GM10847 (cell line): ENCODE results near the gene CHCHD6.
A peak's percentile ranks its signal among the peaks of the same experiment; 100 is the strongest.

Experiments
- POLR2A ChIP-seq: IDR thresholded peaks from 2 replicates; pipeline ENCODE4 v1.6.1; 2011; ENCODE audit not compliant: insufficient read length; ENCODE audit errors: extremely low read depth

CHCHD6 gene

DNA sequence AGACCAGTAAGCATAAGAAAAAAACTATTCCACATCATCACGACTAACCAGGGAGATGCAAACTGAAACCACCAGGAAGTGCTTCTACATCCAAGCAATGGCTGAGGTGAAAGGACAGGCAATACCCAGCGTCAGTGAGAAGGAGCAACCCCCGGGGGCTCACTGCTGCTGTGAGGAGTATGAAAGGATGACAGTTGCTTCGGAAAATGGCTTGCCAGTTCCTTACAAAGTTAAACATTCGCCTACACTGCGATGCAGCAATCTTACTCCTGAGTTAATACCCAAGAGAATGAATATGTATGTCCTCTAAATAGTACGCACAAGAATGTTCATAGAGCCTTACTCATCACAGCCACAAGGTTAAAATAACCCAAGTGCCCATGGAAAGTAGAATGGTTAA is 265.5 kb downstream of the CHCHD6 start:
- TF ChIP-seq POLR2A: no peak

DNA sequence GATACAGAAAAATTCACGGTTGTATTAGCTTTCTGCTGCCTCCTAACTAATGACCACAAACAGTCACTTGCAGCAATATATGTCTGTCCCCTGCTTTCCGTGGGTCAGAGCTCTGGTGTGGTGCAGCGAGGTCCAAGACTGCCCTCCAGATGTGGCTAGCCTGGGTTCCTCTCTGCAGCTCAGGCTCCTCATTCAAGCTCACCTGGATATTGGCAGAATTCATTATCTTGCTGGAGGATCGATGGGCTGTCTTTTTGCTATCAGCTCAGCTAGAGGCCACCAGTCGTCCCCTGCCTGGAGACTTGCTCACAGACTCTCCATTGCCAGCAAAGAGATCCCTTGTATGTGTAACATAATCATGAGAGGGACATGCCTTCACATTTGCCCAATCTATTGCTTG is 266.1 kb downstream of the CHCHD6 start:
- TF ChIP-seq POLR2A: no peak

DNA sequence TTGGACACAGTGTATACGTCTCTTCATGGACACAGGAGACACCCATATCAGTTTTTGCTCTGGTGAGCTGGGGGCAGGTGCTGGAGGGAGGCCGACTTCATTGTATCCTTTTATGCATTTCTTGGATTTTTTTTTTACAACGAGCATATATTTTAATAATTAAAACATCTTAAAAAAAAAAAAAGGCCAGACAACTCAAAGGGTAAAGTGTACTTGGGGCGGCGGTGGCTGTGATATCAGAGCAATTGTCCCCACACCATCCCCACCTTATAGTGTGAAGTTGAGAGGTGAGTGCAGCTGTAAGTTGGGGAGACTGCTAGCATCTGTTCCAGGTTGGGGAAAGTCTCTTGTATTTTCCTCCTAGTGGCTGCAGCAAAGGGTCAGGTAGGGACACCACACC is 266.9 kb downstream of the CHCHD6 start:
- no peak for TF ChIP-seq POLR2A

DNA sequence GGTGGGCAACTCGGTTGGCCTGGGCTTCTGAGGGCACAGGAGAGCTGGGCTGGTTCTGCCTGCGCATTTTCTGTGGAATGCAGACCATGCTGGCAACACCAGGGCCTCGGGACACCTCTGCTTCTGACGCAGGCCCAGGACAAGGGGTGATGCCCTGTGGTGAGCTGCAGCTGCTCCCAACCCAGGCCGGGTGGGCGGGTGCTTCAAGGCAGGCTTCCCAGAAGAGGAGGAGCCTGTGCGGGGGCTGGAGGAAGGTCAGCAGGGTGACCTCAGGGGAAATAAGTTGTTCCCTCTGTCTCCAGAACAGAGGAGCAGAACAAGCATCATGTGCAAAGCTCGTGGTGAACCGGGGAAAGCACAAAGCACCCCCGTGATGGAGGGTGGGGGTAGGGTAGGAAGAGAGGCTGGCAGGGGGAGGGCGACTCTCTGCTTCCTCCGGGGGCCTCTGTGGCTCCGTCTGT is 267.9 kb downstream of the CHCHD6 start:
- no peak for TF ChIP-seq POLR2A

DNA sequence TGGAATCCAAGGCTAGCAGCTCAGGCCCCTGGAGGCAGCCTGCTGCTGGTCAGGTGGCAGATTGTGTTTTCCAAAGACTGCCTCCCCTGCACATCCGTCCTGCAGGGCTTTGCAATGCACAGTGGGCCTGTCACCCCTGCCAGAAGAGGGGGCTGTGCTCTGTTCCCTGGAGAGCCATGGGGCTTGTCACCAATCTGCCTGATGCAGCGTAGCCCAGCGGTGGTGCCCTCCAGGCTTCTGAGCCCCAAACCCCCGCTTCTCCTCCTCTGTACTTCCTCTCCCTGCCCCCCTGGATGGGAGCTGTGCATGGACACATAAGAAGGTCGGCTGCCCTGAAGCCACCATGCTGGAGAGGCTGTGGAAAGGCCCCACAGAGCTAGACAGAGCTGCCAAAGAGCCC is 268.8 kb downstream of the CHCHD6 start:
- TF ChIP-seq POLR2A: no peak

DNA sequence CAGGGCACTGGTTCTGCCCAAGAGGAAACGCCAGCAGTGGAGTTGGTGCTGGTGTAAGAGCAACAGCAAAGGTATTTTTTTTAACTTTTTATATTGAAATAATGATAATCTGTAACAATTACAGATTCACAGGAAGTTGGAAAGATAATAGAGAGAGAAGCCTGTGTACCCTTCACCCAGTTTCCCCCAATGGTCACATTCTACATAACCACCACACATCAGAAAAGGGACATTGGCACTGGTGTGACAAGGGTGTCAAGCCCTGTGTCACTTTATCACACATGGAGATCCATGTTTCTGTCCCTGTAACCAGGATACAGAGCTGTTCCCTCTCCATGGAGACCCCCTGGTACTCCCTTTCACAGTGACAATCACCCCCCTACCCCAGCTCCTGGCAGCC is 269.8 kb downstream of the CHCHD6 start:
- TF ChIP-seq POLR2A: no peak

DNA sequence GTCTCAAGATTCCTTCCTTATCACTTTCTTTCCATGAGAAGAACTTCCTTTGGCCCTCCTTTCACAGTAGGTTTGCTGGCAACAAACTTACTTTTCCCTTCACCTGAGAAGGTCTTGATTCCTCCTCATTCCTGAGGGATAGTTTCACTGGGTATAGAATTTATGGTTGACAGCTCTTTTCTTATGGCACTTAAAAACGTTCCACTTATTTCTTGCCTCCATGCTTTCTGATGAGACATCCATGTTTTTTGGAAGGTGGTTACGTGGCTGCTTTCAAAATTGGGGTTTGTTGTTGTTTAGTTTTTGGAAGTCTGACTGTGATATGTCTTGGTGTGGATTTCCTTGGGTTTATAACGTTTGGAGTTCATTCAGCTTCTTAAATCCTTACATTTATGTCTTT is 270.7 kb downstream of the CHCHD6 start:
- TF ChIP-seq POLR2A: no peak

DNA sequence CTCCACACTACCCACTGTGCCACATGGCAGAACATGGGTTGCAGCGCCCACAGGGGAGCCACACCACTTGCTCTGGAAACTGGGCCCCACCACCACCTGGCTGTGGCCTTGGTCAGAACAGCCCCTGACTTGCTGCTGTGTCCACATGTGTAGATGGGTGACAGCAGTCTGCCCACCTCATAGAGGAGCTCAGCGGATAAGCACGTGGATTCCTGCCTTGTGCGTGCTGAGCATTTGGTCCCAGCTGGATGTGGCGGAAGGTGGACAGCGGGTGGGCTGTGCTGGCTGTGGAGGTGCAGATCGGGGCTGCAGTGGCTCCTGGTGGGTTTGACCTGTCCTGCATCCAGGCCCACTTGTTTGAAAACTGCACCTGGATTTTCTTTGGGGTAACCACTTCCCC is 272.9 kb downstream of the CHCHD6 start:
- no peak for TF ChIP-seq POLR2A

DNA sequence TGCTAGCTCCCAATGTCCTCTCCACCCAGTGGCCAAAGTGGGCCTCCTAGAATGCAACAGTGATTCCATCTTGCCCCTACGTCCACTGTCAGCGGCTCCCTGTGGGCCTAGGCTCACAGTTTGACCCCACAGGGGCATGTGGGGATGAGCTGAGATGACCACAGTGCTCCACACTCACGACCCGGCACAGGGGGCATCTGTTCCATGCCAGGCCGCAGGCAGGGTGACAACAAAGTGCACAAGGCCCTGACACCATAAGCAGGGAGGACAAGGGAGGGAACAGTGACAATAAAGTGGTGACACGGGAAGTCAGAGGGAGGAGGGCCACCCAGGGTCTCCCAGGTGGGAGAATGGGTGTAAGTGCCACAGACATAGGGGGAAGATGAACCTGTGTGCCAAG is 273.8 kb downstream of the CHCHD6 start:
- no peak for TF ChIP-seq POLR2A

DNA sequence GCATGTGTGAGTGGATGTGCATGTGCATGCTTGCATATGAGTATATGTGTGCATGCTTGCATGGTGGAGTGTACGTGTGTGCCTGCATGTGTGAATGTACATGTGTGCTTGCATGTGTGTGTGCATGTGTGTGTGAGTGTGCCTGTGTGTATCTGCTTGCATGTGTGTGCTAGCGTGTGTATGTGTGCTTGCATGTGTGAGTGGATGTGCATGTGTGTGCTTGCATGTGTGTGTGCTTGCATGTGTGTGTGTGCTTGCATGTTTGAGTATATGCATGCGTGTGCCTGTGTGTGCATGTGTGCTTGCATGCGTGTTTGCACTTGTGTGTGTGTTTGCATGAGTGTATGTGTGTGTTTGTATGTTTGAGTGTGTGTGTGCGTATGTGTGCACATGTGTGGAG is 274.3 kb downstream of the CHCHD6 start:
- TF ChIP-seq POLR2A: no peak

DNA sequence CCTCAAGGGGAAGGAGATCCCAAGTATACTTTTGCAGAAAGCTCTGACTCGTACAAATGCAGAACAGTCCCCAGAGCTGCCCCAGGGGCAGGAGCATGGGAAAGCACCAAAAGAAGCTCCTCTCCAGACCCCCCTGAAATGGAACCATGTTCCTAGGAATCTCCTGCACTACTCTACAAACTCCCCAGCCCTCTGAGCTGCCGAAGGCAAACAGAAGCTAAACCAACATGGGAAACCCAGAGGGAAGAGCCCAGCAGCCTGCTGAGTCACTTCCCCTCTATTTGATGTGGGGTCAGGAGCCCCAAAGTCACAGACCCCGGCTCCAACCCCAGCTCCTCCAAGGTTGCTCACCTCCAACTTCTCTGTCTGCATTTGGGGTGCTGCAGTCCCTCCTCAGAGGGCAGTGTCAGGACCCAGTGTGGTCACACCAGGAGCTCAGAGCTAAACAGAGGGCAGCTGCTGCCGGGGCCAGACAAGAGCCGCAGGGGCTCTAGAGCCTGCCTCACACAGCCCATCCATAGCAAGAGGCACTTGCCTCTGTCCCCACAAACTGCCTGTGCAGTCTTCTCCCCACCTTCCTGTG is 275.1 kb downstream of the CHCHD6 start:
- TF ChIP-seq POLR2A: no peak

DNA sequence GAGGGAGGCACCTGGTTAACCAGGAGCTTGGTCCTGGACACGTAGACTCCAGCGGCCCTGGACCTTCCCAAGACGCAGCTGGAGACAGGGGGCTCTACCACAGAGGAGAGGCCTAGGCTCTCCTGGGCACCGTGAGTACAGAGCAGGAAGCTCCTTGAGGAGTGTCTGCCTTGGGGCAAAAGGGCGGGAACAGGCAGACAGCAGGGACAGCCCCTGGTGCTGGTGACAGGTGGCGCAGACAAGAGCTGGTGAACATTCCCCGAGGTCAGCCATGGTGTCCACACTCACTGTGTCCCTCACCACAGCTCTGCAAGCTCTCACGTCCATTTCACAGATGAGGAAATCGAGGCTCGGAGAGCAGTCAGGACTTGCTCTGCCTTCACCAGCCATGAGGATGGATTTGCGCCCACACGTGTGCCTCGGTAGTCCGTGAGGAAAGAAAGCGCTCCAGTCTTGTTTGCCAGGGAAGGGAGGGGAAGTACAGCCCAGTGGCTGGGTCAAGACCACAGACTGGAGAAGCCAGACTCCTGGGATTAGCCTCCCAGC is 276.3 kb downstream of the CHCHD6 start:
- no peak for TF ChIP-seq POLR2A

DNA sequence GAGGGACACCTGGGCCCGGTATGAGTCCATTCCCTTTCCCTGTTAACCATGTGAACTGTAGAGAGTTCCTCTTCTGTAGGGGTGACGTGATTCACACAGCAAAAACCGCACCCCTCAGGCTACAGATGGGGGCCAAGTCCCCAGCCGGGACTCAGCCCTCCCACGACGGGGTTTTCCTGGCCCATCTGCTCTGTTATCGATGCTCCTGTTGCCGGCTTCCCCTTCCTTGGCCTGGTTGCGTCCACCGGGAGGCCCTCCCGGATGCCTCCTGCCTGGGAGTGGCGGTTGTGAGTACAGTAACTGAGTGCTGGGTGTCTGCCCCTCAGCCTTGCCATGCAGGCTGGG is 278.1 kb downstream of the CHCHD6 start:
- TF ChIP-seq POLR2A: no peak

DNA sequence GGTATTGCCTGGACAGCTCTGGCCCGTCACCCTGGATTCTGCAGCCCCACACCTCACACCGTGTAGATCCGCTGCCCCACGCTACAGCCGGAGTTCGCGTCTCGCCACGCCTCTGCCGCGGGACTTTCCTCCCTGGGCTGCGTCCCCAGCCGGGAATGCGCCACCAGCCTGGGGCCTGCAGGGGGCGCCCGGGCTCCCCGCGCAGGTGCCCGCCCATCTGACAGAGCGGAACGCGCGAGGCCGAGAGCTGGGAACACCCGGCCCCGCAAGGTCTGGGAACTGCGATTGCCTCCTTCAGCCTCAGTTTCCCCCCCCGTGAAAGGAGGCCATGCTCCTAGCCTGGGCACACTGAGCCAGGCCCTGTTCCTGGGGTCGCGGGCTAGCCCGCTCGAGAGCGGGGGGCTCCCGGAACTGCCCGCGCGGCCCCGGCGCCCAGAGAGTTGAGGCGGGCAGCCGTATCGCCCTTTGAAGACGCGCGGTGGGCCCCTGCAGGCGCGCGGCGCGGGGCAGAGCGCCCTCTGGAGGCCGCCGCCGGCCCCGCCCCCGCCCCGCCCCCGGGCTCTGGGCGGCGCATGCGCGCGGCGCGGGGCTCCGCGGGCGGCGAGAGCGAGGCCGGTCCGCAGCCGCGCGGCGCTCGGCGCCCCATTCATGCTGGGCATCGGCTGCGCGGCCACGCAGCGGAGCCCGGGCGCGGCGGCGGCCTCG is 278.6 kb downstream of the CHCHD6 start, which contains the start of gene PLXNA1:
TSS of gene PLXNA1 (plus strand) at position 645 of the 705 bp plus-strand sequence. CDS start 5,479 bp downstream, outside the sequence.
- TF ChIP-seq POLR2A: peak; percentile 19

DNA sequence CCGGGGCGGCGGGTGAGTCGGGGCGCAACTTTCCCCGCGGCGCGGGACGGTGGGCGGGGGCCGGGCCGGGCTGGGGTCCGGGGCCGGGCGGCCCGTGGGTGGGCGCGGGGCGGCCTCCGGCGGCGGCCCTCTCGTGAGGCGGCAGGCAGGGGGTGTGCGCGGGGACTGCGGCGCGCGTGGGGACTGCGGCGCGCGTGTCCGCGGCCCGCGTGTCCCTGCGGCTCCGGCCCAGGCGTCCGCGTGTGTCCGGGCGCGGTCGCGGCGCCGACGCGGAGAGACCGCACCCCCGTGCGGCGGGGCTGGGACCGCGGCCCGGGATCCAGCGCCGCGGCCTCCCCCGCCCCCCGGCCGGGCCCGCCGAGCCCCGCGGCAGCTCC is 279.2 kb downstream of the CHCHD6 start:
- no peak for TF ChIP-seq POLR2A

DNA sequence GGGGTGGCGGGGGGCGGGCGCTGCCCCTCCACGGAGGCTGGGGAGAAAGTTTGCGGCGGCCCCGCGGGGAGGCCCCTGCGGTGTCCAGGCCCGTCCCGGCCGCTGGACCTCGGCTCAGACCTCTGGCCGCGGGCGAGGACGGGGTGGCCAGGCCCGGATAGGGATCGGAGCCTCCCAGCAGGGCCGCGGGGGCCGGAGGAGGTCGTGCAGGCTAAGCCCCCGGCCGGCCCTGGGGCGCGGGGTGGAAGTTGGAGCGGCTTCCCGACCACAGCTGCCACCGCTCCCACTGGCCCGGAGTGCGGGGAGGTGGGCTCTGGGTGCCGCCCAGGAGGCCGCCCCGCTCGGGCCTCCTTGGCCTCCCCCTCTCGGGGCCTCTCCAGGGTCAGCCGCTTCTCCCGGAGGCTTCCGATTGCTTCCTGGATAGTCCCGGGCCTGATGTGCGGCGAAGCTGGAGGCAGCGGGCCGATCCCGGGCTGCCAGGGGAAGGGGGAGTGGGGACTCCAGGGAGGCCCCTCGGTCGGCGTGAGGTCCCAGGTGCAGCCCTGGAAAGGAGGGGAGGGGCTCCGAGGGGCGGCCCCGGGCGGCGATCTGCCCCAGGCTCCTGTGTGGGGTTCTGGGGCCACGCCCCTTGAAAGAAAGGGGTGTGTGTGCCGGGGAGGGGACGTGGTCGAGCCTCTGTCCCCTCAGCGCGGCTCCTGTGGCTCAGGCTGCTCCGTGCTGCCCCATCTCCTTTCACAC is 279.8 kb downstream of the CHCHD6 start:
- TF ChIP-seq POLR2A: no peak
